Activated CD4-positive, alpha-beta memory T cell treated with anti-CD3 and anti-CD28 coated beads for 36 hours (primary cell): Measurements from ENCODE around the gene AGBL4. TPM values are rescaled to one million over a fixed set of nuclear protein-coding genes. Genes with fewer than 3 reads are reported as not detected.
"Not testable (repeated sequence)": the region's sequence is repeated elsewhere in the genome, so short reads cannot be mapped to it uniquely, and the experiment has no call there.

Experiments used
- CTCF ChIA-PET: fragments of 350-600 bp; sonication (Branson Sonifier 250); formaldehyde crosslinking; loops from one replicate; lab custom pipeline; 2021; ENCODE audit warnings: antibody characterized with exemption, inconsistent platforms; lab: Charles Lee
- POLR2A ChIA-PET: fragments of 350-600 bp; sonication (Branson Sonifier 250); formaldehyde crosslinking; loops from one replicate; lab custom pipeline; 2021; ENCODE audit warnings: antibody characterized with exemption; lab: Charles Lee
- DNase-seq: peaks from one replicate; pipeline ENCODE4 v3.0.0-alpha.2; 2020
- H3K27ac Mint-ChIP-seq: one replicate; pipeline ENCODE4 v1.8.0; 2021; ENCODE audit warnings: mixed read lengths
- H3K27me3 Mint-ChIP-seq: one replicate; pipeline ENCODE4 v1.8.0; 2021; ENCODE audit warnings: mixed read lengths
- H3K36me3 Mint-ChIP-seq: one replicate; pipeline ENCODE4 v1.8.0; 2021; ENCODE audit warnings: mixed read lengths
- H3K4me1 Mint-ChIP-seq: one replicate; pipeline ENCODE4 v1.8.0; 2021; ENCODE audit warnings: low read depth, mixed read lengths
- H3K4me3 Mint-ChIP-seq: one replicate; pipeline ENCODE4 v1.8.0; 2021; ENCODE audit warnings: mild to moderate bottlenecking, mixed read lengths
- H3K9me3 Mint-ChIP-seq: one replicate; pipeline ENCODE4 v1.8.0; 2021; ENCODE audit warnings: mixed read lengths
- intact Hi-C: fragments of 100-400 bp; cut with micrococcal nuclease; formaldehyde crosslinking; loops from one replicate; pipeline ENCODE4 v1.15.1; 2023
- total RNA-seq, 2 experiments: library from RNA; stranded (reverse); gene quantifications; one replicate each; pipeline ENCODE4 v1.2.3, GENCODE V29; 2021

The AGBL4 gene
- total RNA-seq, 2 experiments from 2014 or later, result not detected

GRCh38 chr1:49323925-49324540, 699.7 kb downstream of the AGBL4 start:
- Mint-ChIP-seq H3K9me3 (no peaks in the 10 kb centered on the region), H3K4me1 (no peaks in the 10 kb centered on the region), H3K4me3 (no peak overlapping the region), H3K36me3 (no peaks in the 10 kb centered on the region), H3K27me3 (no peaks in the 10 kb centered on the region), H3K27ac (no peak overlapping the region)
- DNase-seq, result no peak
- intact Hi-C loops, result no loop called here
- CTCF ChIA-PET, result interaction anchor here (0.8 kb wide), 1 partner anchor 9 kb away, joined by 3 read pairs; no protein-coding TSS in a partner anchor
- POLR2A ChIA-PET, result no interaction called here

- intact Hi-C loops, H3K27ac Mint-ChIP-seq, H3K4me3 Mint-ChIP-seq, DNase-seq, CTCF ChIA-PET, H3K9me3 Mint-ChIP-seq, POLR2A ChIA-PET, H3K4me1 Mint-ChIP-seq, H3K36me3 Mint-ChIP-seq, H3K27me3 Mint-ChIP-seq: not testable (repeated sequence)
Measured at GRCh38 chr1:49320493-49320892, 703.3 kb downstream of the AGBL4 start.

GRCh38 chr1:49319426-49319963, 704.3 kb downstream of the AGBL4 start:
- H3K27ac Mint-ChIP-seq, result no peak overlapping the region
- H3K4me1 Mint-ChIP-seq, result no peaks in the 10 kb centered on the region
- no peaks in the 10 kb centered on the region for H3K27me3 Mint-ChIP-seq
- H3K4me3 Mint-ChIP-seq, result no peak overlapping the region
- intact Hi-C loops, result no loop called here
- no peaks in the 10 kb centered on the region for H3K9me3 Mint-ChIP-seq
- ChIA-PET CTCF (interaction anchor here (0.6 kb wide), 1 partner anchor 8 kb away, joined by 3 read pairs; no protein-coding TSS in a partner anchor), POLR2A (no interaction called here)
- DNase-seq, result no peak
- no peaks in the 10 kb centered on the region for H3K36me3 Mint-ChIP-seq

- intact Hi-C loops, result no loop called here
- H3K4me1 Mint-ChIP-seq, result no peaks in the 10 kb centered on the region
- CTCF ChIA-PET, result no interaction called here
- no peaks in the 10 kb centered on the region for H3K36me3 Mint-ChIP-seq
- H3K9me3 Mint-ChIP-seq, result peaks cover 2% of the 10 kb centered on the region
- no peak overlapping the region for H3K4me3 Mint-ChIP-seq
- POLR2A ChIA-PET, result no interaction called here
- no peak for DNase-seq
- H3K27me3 Mint-ChIP-seq, result no peaks in the 10 kb centered on the region
- H3K27ac Mint-ChIP-seq, result no peak overlapping the region
Measured at GRCh38 chr1:49318218-49318617, 705.5 kb downstream of the AGBL4 start.

GRCh38 chr1:49307457-49307856, 716.3 kb downstream of the AGBL4 start:
- Mint-ChIP-seq H3K27me3 (no peaks in the 10 kb centered on the region), H3K4me3 (no peak overlapping the region), H3K4me1 (no peaks in the 10 kb centered on the region), H3K27ac (no peak overlapping the region), H3K36me3 (no peaks in the 10 kb centered on the region), H3K9me3 (peaks cover 12% of the 10 kb centered on the region)
- ChIA-PET CTCF (no interaction called here), POLR2A (no interaction called here)
- intact Hi-C loops, result no loop called here
- DNase-seq, result no peak

- intact Hi-C loops, result no loop called here
- Mint-ChIP-seq H3K36me3 (no peaks in the 10 kb centered on the region), H3K27me3 (no peaks in the 10 kb centered on the region), H3K4me1 (no peaks in the 10 kb centered on the region), H3K27ac (no peak overlapping the region), H3K4me3 (no peak overlapping the region), H3K9me3 (peaks cover 15% of the 10 kb centered on the region)
- no peak for DNase-seq
- POLR2A ChIA-PET, result no interaction called here
- CTCF ChIA-PET, result no interaction called here
Measured at GRCh38 chr1:49306507-49307070, 717.2 kb downstream of the AGBL4 start.

- H3K4me3 Mint-ChIP-seq, DNase-seq, H3K27me3 Mint-ChIP-seq, CTCF ChIA-PET, intact Hi-C loops, H3K36me3 Mint-ChIP-seq, POLR2A ChIA-PET, H3K27ac Mint-ChIP-seq, H3K4me1 Mint-ChIP-seq: not testable (repeated sequence)
- peaks cover 17% of the 10 kb centered on the region for H3K9me3 Mint-ChIP-seq
Measured at GRCh38 chr1:49302400-49302799, 721.4 kb downstream of the AGBL4 start.

- Mint-ChIP-seq H3K4me3 (no peak overlapping the region), H3K4me1 (no peaks in the 10 kb centered on the region), H3K27ac (no peak overlapping the region), H3K9me3 (peaks cover 12% of the 10 kb centered on the region), H3K27me3 (no peaks in the 10 kb centered on the region), H3K36me3 (no peaks in the 10 kb centered on the region)
- ChIA-PET CTCF (no interaction called here), POLR2A (no interaction called here)
- DNase-seq, result no peak
- intact Hi-C loops, result no loop called here
Measured at GRCh38 chr1:49298304-49298703, 725.5 kb downstream of the AGBL4 start.

GRCh38 chr1:49297783-49298182, 726.0 kb downstream of the AGBL4 start:
- intact Hi-C loops, result no loop called here
- no peak overlapping the region for H3K27ac Mint-ChIP-seq
- no peaks in the 10 kb centered on the region for H3K4me1 Mint-ChIP-seq
- POLR2A ChIA-PET, result no interaction called here
- H3K36me3 Mint-ChIP-seq, result no peaks in the 10 kb centered on the region
- CTCF ChIA-PET, result no interaction called here
- H3K9me3 Mint-ChIP-seq, result peaks cover 9% of the 10 kb centered on the region
- no peaks in the 10 kb centered on the region for H3K27me3 Mint-ChIP-seq
- H3K4me3 Mint-ChIP-seq, result no peak overlapping the region
- DNase-seq, result no peak

GRCh38 chr1:49294539-49294938, 729.2 kb downstream of the AGBL4 start:
- CTCF ChIA-PET, result no interaction called here
- intact Hi-C loops, result no loop called here
- H3K27ac Mint-ChIP-seq, result no peak overlapping the region

GRCh38 chr1:49293016-49293415, 730.7 kb downstream of the AGBL4 start:
- no peaks in the 10 kb centered on the region for H3K27me3 Mint-ChIP-seq
- H3K4me1 Mint-ChIP-seq, result no peaks in the 10 kb centered on the region

More at GRCh38 chr1:49294539-49294938, 729.2 kb downstream of the AGBL4 start:
- POLR2A ChIA-PET, result no interaction called here
- H3K9me3 Mint-ChIP-seq, result peaks cover 8% of the 10 kb centered on the region
- no peak for DNase-seq
- H3K36me3 Mint-ChIP-seq, result no peaks in the 10 kb centered on the region
- H3K4me1 Mint-ChIP-seq, result no peaks in the 10 kb centered on the region
- H3K4me3 Mint-ChIP-seq, result no peak overlapping the region
- H3K27me3 Mint-ChIP-seq, result no peaks in the 10 kb centered on the region

GRCh38 chr1:49257211-49258049, 766.3 kb downstream of the AGBL4 start:
- H3K27ac Mint-ChIP-seq, H3K4me3 Mint-ChIP-seq, H3K36me3 Mint-ChIP-seq, CTCF ChIA-PET, POLR2A ChIA-PET, DNase-seq, H3K4me1 Mint-ChIP-seq, intact Hi-C loops, H3K27me3 Mint-ChIP-seq: not testable (repeated sequence)
- peaks cover 14% of the 10 kb centered on the region for H3K9me3 Mint-ChIP-seq

More at GRCh38 chr1:49293016-49293415, 730.7 kb downstream of the AGBL4 start:
- ChIA-PET CTCF (interaction anchor here (0.6 kb wide), 1 partner anchor 1039 kb away, joined by 3 read pairs; no protein-coding TSS in a partner anchor), POLR2A (no interaction called here)
- no peak overlapping the region for H3K4me3 Mint-ChIP-seq
- intact Hi-C loops, result no loop called here
- no peaks in the 10 kb centered on the region for H3K36me3 Mint-ChIP-seq
- DNase-seq, result no peak
- no peak overlapping the region for H3K27ac Mint-ChIP-seq
- peaks cover 8% of the 10 kb centered on the region for H3K9me3 Mint-ChIP-seq
